K562 (cell line): ENCODE measurements around the gene SNX9. TPM values are rescaled to one million over a fixed set of nuclear protein-coding genes. Genes with fewer than 3 reads are reported as not detected.
A peak's percentile ranks its signal among the peaks of the same experiment; 100 is the strongest.

Source experiments
- FOSL1 ChIP-seq: fragments of 200-800 bp; sonication (Bioruptor generic); conservative IDR thresholded peaks from 2 replicates; pipeline ENCODE4 v1.6.1; 2016; ENCODE audit warnings: missing genetic modification characterization, missing compliant biosample characterization
- GABPA ChIP-seq: fragments of 200-800 bp; sonication (Bioruptor generic); conservative IDR thresholded peaks from 2 replicates; pipeline ENCODE4 v1.6.1; 2016; ENCODE audit warnings: low read depth, missing genetic modification characterization, missing compliant biosample characterization
- LCOR ChIP-seq: sonication (generic); formaldehyde crosslinking; IDR thresholded peaks from 2 replicates; pipeline ENCODE4 v1.8.0; 2022; ENCODE audit warnings: mild to moderate bottlenecking, missing genetic modification reagents
- MYC ChIP-seq, 2 experiments: fragments of 250-450 bp in 1 of 2; sonication (Bioruptor Pico) in 1 of 2; IDR thresholded peaks; 2 replicates each; pipeline versions ENCODE4 v1.5.1 to v1.6.1; 2012 to 2021; ENCODE audit warnings: low read depth in 2 of 2, borderline replicate concordance in 1 of 2, improper control_type of control experiment in 1 of 2, low read length in 1 of 2, mild to moderate bottlenecking in 1 of 2, moderate library complexity in 1 of 2
- POU5F1 ChIP-seq: fragments of 150-350 bp; IDR thresholded peaks from 2 replicates; pipeline ENCODE4 v1.6.1; 2014; ENCODE audit warnings: borderline replicate concordance, low read length, low read depth, mild to moderate bottlenecking; ENCODE audit not compliant: partially characterized antibody
- PYGO2 ChIP-seq: fragments of 450-650 bp; IDR thresholded peaks from 2 replicates; pipeline ENCODE4 v1.6.1; 2016; ENCODE audit warnings: mild to moderate bottlenecking, missing genetic modification characterization, moderate library complexity, missing compliant biosample characterization
- RB1 ChIP-seq: fragments of 450-650 bp; IDR thresholded peaks from 2 replicates; pipeline ENCODE4 v1.6.1; 2017; ENCODE audit warnings: low read depth, mild to moderate bottlenecking
- RBM22 ChIP-seq: fragments of 200-400 bp; formaldehyde crosslinking; IDR thresholded peaks from 2 replicates; pipeline ENCODE4 v1.6.1; 2018; ENCODE audit warnings: low read length, low read depth; ENCODE audit not compliant: poor library complexity, severe bottlenecking
- SIRT6 ChIP-seq: IDR thresholded peaks from one replicate; pipeline ENCODE4 v1.6.1; 2012; ENCODE audit warnings: low read depth, mild to moderate bottlenecking, control low read depth, inconsistent platforms, low read length, moderate library complexity
- STAG1 ChIP-seq: sonication (generic); formaldehyde crosslinking; IDR thresholded peaks from 2 replicates; pipeline ENCODE4 v1.5.0; 2020; ENCODE audit warnings: missing genetic modification reagents, borderline replicate concordance
- ZNF311 ChIP-seq: fragments of 250-450 bp; sonication (Bioruptor Pico); IDR thresholded peaks from 2 replicates; pipeline ENCODE4 v1.4.0; 2020; ENCODE audit warnings: mild to moderate bottlenecking, moderate library complexity
- ZNF780A ChIP-seq: fragments of 250-450 bp; sonication (Bioruptor Pico); IDR thresholded peaks from 2 replicates; pipeline ENCODE4 v1.5.0; 2021; ENCODE audit warnings: mild to moderate bottlenecking
- polyA plus RNA-seq, 8 experiments: library from polyadenylated mRNA; depleted of rRNA in 4 of 8; stranded (reverse) in 5 of 8; unstranded in 3 of 8; fragments of >200 nt; fragmentation: Nextera tagmentation in 2 of 8; fragmentation: Illumina TruSeq in 1 of 8; extraction: Ambion mirVana in 2 of 8; extraction: Trizol in 1 of 8; gene quantifications; 2 replicates each; pipeline versions ENCODE4 v1.2.1 to v1.2.3, GENCODE V29; 2011 to 2014; ENCODE audit warnings: inconsistent platforms in 1 of 8, missing spikeins in 1 of 8
- total RNA-seq, 7 experiments: library from RNA; depleted of rRNA in 6 of 7; stranded (reverse); fragments of >200 nt in 6 of 7; fragmentation: Illumina TruSeq in 2 of 7; extraction: Trizol in 2 of 7; gene quantifications; 2 replicates each; pipeline versions ENCODE4 v1.2.1 to v1.2.3, GENCODE V29; 2011 to 2021; ENCODE audit warnings: low replicate concordance in 1 of 7
- TF ChIP-seq, protein P1 (sequence below): fragments of 250-450 bp; sonication (Bioruptor Pico); IDR thresholded peaks from 2 replicates; pipeline ENCODE4 v1.4.0; 2020
- TF ChIP-seq, protein P2 (sequence below): fragments of 450-650 bp; formaldehyde crosslinking; IDR thresholded peaks from 2 replicates; pipeline ENCODE4 v1.4.0; 2020; ENCODE audit warnings: mild to moderate bottlenecking, mixed read lengths
- TF ChIP-seq, protein P3 (sequence below), 2 experiments: fragments of 250-450 bp in 1 of 2; fragments of 450-650 bp in 1 of 2; sonication (Bioruptor Pico) in 1 of 2; IDR thresholded peaks; 2 replicates each; pipeline versions ENCODE4 v1.6.1 to v1.8.0; 2016 to 2021; ENCODE audit warnings: mild to moderate bottlenecking in 2 of 2, moderate library complexity in 2 of 2, missing compliant biosample characterization in 1 of 2, missing genetic modification characterization in 1 of 2
- TF ChIP-seq, protein P4 (sequence below): IDR thresholded peaks from 2 replicates; pipeline ENCODE4 v1.6.1; 2011; ENCODE audit not compliant: insufficient read length; ENCODE audit errors: extremely low read depth
- TF ChIP-seq, protein P5 (sequence below): fragments of 250-450 bp; sonication (Bioruptor Pico); IDR thresholded peaks from 2 replicates; pipeline ENCODE4 v1.8.0; 2021; ENCODE audit warnings: borderline replicate concordance, mild to moderate bottlenecking, moderate library complexity; ENCODE audit not compliant: poor library complexity, severe bottlenecking

SNX9 gene
- total and polyA plus RNA-seq, 9 of the 15 experiments (the other 6 are each of a cell fraction or from before 2014, with no cell fraction given) = 6.0 to 81.7 (median 57.1) TPM

DNA sequence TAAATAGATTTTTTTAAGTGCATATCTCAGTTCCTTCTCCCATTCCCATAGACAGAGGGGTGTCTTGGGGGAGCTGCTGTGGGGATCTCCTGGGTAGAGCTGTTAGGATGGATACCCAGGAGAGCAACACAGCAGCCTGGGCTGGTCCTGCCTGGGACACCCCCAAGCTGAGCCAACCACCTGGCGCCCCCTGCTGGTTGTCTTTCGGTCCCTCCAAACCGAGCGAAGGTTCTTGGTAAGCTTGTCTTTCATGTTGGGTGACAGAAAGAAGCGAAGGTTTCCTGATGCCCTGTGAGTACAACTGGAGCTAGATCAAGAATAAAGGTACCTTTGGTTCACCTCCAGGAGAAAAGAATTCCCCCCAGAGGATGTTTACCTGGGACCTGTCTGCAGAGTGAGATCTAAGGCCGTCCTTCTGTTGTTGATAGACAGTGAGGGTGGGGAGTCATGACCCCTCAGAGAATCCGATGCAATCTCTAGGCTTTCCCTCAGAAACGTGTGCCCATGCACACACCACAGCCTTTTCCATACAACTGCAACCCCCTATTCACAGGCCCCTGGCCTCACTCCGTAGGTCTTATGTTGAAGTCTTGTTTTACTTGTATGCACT, 50.8 kb downstream of the SNX9 start (continued):
- TF ChIP-seq, protein P1, sequence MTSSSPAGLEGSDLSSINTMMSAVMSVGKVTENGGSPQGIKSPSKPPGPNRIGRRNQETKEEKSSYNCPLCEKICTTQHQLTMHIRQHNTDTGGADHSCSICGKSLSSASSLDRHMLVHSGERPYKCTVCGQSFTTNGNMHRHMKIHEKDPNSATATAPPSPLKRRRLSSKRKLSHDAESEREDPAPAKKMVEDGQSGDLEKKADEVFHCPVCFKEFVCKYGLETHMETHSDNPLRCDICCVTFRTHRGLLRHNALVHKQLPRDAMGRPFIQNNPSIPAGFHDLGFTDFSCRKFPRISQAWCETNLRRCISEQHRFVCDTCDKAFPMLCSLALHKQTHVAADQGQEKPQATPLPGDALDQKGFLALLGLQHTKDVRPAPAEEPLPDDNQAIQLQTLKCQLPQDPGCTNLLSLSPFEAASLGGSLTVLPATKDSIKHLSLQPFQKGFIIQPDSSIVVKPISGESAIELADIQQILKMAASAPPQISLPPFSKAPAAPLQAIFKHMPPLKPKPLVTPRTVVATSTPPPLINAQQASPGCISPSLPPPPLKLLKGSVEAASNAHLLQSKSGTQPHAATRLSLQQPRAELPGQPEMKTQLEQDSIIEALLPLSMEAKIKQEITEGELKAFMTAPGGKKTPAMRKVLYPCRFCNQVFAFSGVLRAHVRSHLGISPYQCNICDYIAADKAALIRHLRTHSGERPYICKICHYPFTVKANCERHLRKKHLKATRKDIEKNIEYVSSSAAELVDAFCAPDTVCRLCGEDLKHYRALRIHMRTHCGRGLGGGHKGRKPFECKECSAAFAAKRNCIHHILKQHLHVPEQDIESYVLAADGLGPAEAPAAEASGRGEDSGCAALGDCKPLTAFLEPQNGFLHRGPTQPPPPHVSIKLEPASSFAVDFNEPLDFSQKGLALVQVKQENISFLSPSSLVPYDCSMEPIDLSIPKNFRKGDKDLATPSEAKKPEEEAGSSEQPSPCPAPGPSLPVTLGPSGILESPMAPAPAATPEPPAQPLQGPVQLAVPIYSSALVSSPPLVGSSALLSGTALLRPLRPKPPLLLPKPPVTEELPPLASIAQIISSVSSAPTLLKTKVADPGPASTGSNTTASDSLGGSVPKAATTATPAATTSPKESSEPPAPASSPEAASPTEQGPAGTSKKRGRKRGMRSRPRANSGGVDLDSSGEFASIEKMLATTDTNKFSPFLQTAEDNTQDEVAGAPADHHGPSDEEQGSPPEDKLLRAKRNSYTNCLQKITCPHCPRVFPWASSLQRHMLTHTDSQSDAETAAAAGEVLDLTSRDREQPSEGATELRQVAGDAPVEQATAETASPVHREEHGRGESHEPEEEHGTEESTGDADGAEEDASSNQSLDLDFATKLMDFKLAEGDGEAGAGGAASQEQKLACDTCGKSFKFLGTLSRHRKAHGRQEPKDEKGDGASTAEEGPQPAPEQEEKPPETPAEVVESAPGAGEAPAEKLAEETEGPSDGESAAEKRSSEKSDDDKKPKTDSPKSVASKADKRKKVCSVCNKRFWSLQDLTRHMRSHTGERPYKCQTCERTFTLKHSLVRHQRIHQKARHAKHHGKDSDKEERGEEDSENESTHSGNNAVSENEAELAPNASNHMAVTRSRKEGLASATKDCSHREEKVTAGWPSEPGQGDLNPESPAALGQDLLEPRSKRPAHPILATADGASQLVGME (CRISPR knock-in tag) = no peak
- no peak for TF ChIP-seq FOSL1 (tag)
- no peak for TF ChIP-seq ZNF780A
- 0 out of 2 replicates have a peak, but pooled peaks have one; percentile 22 for TF ChIP-seq MYC (IDR thresholded peaks at IDR 0.05; ENCODE audit: low read depth, low read length)
- no peak for TF ChIP-seq MYC (CRISPR knock-in tag; IDR thresholded peaks at IDR 0.05; ENCODE audit: borderline replicate concordance, low read depth)
- peak; percentile 76 for TF ChIP-seq RB1
- no peak for TF ChIP-seq ZNF311 (CRISPR knock-in tag)
- no peak for TF ChIP-seq GABPA (tag)
- TF ChIP-seq SIRT6 = no peak
- peak; percentile 71; the same call in 1 of the 2 replicates for TF ChIP-seq STAG1
- TF ChIP-seq, protein P2, sequence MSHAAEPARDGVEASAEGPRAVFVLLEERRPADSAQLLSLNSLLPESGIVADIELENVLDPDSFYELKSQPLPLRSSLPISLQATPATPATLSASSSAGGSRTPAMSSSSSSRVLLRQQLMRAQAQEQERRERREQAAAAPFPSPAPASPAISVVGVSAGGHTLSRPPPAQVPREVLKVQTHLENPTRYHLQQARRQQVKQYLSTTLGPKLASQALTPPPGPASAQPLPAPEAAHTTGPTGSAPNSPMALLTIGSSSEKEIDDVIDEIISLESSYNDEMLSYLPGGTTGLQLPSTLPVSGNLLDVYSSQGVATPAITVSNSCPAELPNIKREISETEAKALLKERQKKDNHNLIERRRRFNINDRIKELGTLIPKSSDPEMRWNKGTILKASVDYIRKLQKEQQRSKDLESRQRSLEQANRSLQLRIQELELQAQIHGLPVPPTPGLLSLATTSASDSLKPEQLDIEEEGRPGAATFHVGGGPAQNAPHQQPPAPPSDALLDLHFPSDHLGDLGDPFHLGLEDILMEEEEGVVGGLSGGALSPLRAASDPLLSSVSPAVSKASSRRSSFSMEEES (CRISPR knock-in tag) = no peak
- TF ChIP-seq LCOR (CRISPR knock-in tag) = no peak
- no peak for TF ChIP-seq PYGO2 (tag)
- TF ChIP-seq, protein P3, sequence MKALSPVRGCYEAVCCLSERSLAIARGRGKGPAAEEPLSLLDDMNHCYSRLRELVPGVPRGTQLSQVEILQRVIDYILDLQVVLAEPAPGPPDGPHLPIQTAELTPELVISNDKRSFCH (CRISPR knock-in tag; IDR thresholded peaks at IDR 0.05) = no peak
- TF ChIP-seq, protein P3 (tag; IDR thresholded peaks at IDR 0.05) = no peak
- TF ChIP-seq, protein P4, sequence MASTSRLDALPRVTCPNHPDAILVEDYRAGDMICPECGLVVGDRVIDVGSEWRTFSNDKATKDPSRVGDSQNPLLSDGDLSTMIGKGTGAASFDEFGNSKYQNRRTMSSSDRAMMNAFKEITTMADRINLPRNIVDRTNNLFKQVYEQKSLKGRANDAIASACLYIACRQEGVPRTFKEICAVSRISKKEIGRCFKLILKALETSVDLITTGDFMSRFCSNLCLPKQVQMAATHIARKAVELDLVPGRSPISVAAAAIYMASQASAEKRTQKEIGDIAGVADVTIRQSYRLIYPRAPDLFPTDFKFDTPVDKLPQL = no peak
- TF ChIP-seq RBM22 = no peak
- TF ChIP-seq, protein P5, sequence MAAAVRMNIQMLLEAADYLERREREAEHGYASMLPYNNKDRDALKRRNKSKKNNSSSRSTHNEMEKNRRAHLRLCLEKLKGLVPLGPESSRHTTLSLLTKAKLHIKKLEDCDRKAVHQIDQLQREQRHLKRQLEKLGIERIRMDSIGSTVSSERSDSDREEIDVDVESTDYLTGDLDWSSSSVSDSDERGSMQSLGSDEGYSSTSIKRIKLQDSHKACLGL (CRISPR knock-in tag) = no peak
- TF ChIP-seq POU5F1 = no peak
